Suprapubic skin (tissue), 4 donors: Measurements from ENCODE around the gene ZNF664. TPM values are rescaled to one million over a fixed set of nuclear protein-coding genes. Genes with fewer than 3 reads are reported as not detected.

ENCODE experiments used
- DNase-seq, 2 donors: peaks; one replicate each; pipeline ENCODE4 v3.0.0-alpha.2; 2019; ENCODE audit warnings: low spot score in 2 of 2
- H3K27ac ChIP-seq: fragments of 200-600 bp; sonication (generic); one replicate; pipeline ENCODE4 v1.5.1; 2019
- H3K27me3 ChIP-seq: fragments of 200-600 bp; sonication (generic); one replicate; pipeline ENCODE4 v1.5.1; 2019
- H3K36me3 ChIP-seq: fragments of 200-600 bp; sonication (generic); one replicate; pipeline ENCODE4 v1.5.1; 2019
- H3K4me1 ChIP-seq: fragments of 200-600 bp; sonication (generic); one replicate; pipeline ENCODE4 v1.5.1; 2019
- H3K4me3 ChIP-seq: fragments of 200-600 bp; sonication (generic); one replicate; pipeline ENCODE4 v1.5.1; 2019; ENCODE audit warnings: mild to moderate bottlenecking
- H3K9me3 ChIP-seq: fragments of 200-600 bp; sonication (generic); one replicate; pipeline ENCODE4 v1.5.1; 2019
- EP300 ChIP-seq: sonication (generic); formaldehyde crosslinking; IDR thresholded peaks from one replicate; pipeline ENCODE4 v1.6.1; 2017; ENCODE audit warnings: antibody characterized with exemption
- POLR2A ChIP-seq, 2 donors: fragments of 450-650 bp; IDR thresholded peaks; one replicate each; pipeline ENCODE4 v1.6.1; 2017; ENCODE audit warnings: antibody characterized with exemption in 2 of 2, mild to moderate bottlenecking in 2 of 2, moderate library complexity in 2 of 2
- POLR2AphosphoS5 ChIP-seq, 3 donors: sonication (generic); formaldehyde crosslinking; IDR thresholded peaks; one replicate each; pipeline ENCODE4 v1.6.1; 2017; ENCODE audit warnings: antibody characterized with exemption in 3 of 3
- WGBS: methylation state at CpG from one replicate; pipeline ENCODE4 v1.1.5; 2018; 5-methylcytosine and 5-hydroxymethylcytosine counted together
- total RNA-seq, 4 donors: library from RNA; depleted of rRNA; stranded (reverse); fragments of >200 nt; gene quantifications; one replicate each; pipeline ENCODE4 v1.1.0, GENCODE V29; 2016
- TF ChIP-seq, protein P1 (sequence below), 2 donors: fragments of 200-600 bp in 1 of 2; fragments of 450-650 bp in 1 of 2; sonication (generic) in 1 of 2; IDR thresholded peaks; one replicate each; pipeline ENCODE4 v1.5.1; 2016 to 2019; ENCODE audit warnings: antibody characterized with exemption in 2 of 2, mild to moderate bottlenecking in 1 of 2, moderate library complexity in 1 of 2

ZNF664 gene
- total RNA-seq, 4 donors from 2014 or later = 29.6 to 39.6 (median 32.8) TPM

DNA sequence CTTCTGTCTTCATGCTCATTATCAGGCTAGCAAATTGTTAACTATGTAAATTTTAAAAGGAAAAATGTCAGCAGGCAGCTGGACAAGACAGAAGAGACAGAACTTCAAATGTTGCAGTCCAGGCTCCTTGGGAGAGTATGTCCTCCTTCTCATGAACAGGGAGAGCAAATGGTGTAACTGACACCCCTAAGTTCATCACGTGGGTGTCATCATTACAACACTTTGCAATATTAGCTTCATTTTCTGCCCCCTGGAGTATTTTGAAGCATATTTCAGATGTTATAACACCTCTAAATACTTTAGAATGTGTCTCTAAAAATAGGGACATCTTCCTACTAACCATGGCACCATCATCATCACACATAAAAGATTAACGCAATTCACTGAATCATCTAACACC is 62.1 kb downstream of the ZNF664 start:
- Histone ChIP-seq H3K9me3 (no peaks in the 10 kb centered on the region), H3K4me1 (peaks cover 3% of the 10 kb centered on the region), H3K27ac (no peak overlapping the region), H3K36me3 (no peaks in the 10 kb centered on the region), H3K27me3 (no peaks in the 10 kb centered on the region), H3K4me3 (no peak overlapping the region)
- DNase-seq = no peak
- 75% methylated on average over 2 of the region's 2 CpGs for WGBS
- no peak for TF ChIP-seq EP300
- no peak for TF ChIP-seq POLR2A (IDR thresholded peaks at IDR 0.05)
- TF ChIP-seq, protein P1, sequence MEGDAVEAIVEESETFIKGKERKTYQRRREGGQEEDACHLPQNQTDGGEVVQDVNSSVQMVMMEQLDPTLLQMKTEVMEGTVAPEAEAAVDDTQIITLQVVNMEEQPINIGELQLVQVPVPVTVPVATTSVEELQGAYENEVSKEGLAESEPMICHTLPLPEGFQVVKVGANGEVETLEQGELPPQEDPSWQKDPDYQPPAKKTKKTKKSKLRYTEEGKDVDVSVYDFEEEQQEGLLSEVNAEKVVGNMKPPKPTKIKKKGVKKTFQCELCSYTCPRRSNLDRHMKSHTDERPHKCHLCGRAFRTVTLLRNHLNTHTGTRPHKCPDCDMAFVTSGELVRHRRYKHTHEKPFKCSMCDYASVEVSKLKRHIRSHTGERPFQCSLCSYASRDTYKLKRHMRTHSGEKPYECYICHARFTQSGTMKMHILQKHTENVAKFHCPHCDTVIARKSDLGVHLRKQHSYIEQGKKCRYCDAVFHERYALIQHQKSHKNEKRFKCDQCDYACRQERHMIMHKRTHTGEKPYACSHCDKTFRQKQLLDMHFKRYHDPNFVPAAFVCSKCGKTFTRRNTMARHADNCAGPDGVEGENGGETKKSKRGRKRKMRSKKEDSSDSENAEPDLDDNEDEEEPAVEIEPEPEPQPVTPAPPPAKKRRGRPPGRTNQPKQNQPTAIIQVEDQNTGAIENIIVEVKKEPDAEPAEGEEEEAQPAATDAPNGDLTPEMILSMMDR (IDR thresholded peaks at IDR 0.05) = no peak
- TF ChIP-seq POLR2AphosphoS5 (IDR thresholded peaks at IDR 0.05) = no peak

DNA sequence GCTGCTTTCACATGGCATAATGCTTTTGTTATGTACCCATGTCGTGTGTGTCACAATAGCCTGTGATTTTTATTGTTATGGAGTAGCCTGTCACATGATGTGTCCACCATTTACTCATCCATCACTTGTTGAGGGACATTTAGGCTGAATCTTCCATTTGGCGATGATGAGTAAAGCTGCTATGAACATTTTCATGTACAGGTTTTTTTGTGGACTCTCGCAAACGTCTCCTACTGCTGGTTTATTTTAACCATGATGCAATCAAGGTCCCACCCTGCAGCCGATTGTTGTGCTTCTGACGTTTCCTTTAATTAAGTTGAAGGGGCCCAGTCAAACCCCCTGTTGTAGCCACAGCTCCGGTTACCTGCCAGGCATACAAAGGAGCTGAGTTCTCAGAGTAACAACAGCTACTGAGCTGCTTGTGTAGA is 63.2 kb downstream of the ZNF664 start:
- TF ChIP-seq, protein P1 (IDR thresholded peaks at IDR 0.05) = no peak
- TF ChIP-seq EP300 (no peak), POLR2AphosphoS5 (IDR thresholded peaks at IDR 0.05) (no peak), POLR2A (IDR thresholded peaks at IDR 0.05) (no peak)
- no peaks in the 10 kb centered on the region for H3K27me3 ChIP-seq
- no peak for DNase-seq
- no peaks in the 10 kb centered on the region for H3K4me1 ChIP-seq
- WGBS = 61% methylated on average over 7 of the region's 7 CpGs
- no peak overlapping the region for H3K4me3 ChIP-seq
- H3K27ac ChIP-seq = no peak overlapping the region
- H3K9me3 ChIP-seq = no peaks in the 10 kb centered on the region
- no peaks in the 10 kb centered on the region for H3K36me3 ChIP-seq

DNA sequence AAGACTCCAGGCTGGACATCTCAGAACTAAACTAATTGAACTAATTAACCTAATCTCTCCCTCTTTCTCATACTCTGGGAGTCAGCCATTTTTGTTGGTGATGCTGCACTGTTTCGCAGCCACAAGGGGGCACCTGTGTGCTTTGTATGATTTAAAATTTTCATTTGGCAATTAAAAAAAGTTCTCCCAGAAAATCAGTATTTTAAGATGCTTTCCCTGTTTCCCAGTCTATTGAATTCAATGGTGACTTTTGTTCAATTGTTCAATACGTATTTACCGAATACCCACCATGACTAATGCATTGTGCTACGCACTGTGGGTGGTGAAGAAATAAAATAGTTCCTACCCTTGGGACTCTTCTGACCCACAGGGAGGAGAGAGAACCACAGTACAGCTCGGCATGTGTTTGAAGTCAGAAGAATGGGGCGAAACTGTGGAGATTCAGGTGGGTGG is 63.7 kb downstream of the ZNF664 start:
- H3K36me3 ChIP-seq = no peaks in the 10 kb centered on the region
- H3K4me1 ChIP-seq = no peaks in the 10 kb centered on the region
- H3K27ac ChIP-seq = no peak overlapping the region
- TF ChIP-seq, protein P1 (IDR thresholded peaks at IDR 0.05) = peak; percentile 87 to 88
- TF ChIP-seq EP300 = no peak
- no peak for DNase-seq
- H3K4me3 ChIP-seq = no peak overlapping the region
- no peaks in the 10 kb centered on the region for H3K27me3 ChIP-seq
- no peaks in the 10 kb centered on the region for H3K9me3 ChIP-seq
- 39% methylated on average over 6 of the region's 6 CpGs for WGBS

DNA sequence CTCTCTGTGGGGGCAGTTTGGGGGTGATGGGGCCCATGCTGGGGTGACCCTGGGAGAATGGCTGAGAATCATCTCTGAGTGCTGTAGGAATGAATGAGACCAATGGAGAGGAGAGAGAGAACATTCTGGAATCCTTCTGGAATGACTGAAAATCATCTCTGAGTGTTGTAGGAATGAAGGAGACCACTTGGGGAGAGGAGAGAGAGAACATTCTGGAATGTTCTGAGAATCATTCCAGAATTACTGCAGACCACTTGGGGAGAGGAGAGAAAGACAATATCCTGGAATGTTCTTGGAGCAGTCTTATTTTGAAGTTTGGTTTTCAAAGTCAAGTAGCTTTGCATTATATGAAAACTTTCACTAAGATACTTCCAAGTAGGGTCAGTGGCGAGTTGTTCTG is 64.3 kb downstream of the ZNF664 start:
- Histone ChIP-seq H3K9me3 (no peaks in the 10 kb centered on the region), H3K27ac (no peak overlapping the region)
- no peak for DNase-seq

DNA sequence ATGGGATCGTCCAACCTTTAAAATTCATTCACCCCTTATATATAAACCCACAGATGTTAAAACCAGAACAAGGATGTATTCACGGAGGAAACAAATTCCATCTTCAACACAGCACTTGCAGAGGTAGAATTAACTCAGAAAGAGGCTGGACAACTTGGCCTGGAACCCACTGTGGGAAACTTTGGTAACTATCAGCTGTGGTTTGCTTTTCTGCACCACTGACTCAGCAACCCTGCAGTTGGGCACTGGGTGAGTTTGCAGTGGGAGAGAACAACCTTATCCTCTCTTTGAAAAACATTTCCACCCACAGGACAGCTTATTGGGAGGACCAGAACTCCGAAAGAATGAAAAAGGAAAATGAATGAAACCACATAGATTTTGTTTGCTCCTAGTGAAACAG is 66.3 kb downstream of the ZNF664 start:
- Histone ChIP-seq H3K4me3 (no peak overlapping the region), H3K36me3 (no peaks in the 10 kb centered on the region), H3K9me3 (no peaks in the 10 kb centered on the region), H3K27ac (no peak overlapping the region), H3K4me1 (no peaks in the 10 kb centered on the region), H3K27me3 (no peaks in the 10 kb centered on the region)
- 55% methylated on average over 3 of the region's 3 CpGs for WGBS
- no peak for DNase-seq
- TF ChIP-seq, protein P1 (IDR thresholded peaks at IDR 0.05) = no peak
- TF ChIP-seq POLR2AphosphoS5 (IDR thresholded peaks at IDR 0.05) (no peak), POLR2A (IDR thresholded peaks at IDR 0.05) (no peak), EP300 (no peak)

More for the DNA sequence above, 64.3 kb downstream of the ZNF664 start:
- TF ChIP-seq, protein P1 (IDR thresholded peaks at IDR 0.05) = no peak
- no peak for TF ChIP-seq POLR2AphosphoS5 (IDR thresholded peaks at IDR 0.05)
- TF ChIP-seq EP300 = no peak
- TF ChIP-seq POLR2A (IDR thresholded peaks at IDR 0.05) = no peak
- Histone ChIP-seq H3K4me3 (no peak overlapping the region), H3K4me1 (no peaks in the 10 kb centered on the region), H3K27me3 (no peaks in the 10 kb centered on the region), H3K36me3 (no peaks in the 10 kb centered on the region)
- WGBS = 90% methylated on average over 1 of the region's 1 CpG
